ENCODE measurements around the gene FAM50B.

FAM50B gene

DNA sequence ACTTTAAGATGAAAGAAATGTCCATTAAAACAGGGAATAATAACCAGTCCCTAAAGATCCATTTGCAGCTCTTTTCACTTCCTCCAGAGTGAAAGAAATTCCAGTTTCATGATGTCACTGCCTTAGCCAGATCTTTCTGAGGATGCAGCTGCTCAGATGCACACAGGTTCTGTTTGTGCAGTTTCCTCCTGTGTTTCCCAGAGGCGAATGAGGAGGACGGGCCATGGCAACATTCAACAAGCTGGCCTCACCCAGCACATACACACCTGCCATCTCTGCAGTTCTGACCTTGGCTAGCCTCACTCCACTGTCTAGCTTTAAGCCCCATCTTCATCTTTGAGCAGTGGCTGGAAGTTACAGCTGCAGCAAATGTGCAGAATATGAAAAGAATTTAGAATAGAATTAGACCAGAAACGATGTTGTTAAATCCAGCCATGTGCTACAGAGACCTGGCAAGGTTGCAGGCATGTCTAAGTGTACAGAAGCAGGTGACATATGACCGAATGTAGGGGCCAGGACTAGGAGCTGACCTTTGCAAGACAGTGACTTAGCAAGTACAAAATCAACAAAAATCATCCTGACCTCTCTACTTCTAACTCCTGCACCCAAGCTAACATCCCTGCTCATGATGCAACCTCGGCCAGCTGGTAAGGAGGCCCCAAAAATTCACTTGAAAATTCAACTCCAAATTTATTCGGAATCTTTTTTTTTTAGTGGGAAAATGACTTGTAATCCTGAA lies 35.0 kb downstream of the FAM50B start:
- Histone ChIP-seq H3K9ac (ENCODE audit: low read length) (no peak overlapping the region), H2AFZ (ENCODE audit: insufficient read depth, low read length, poor library complexity) (no peak overlapping the region), H4K12ac (ENCODE audit: low read depth, low read length) (no peak overlapping the region), H3K4me3 (ENCODE audit: low read depth, low read length) (no peak overlapping the region), H3K4ac (ENCODE audit: low read depth, low read length) (no peak overlapping the region), H3K79me2 (ENCODE audit: control insufficient read depth, insufficient read depth, low read length, poor library complexity) (no peaks in the 10 kb centered on the region), H3K4me1 (ENCODE audit: control insufficient read depth in 1 of 2, insufficient read depth in 2 of 2, low read length in 2 of 2) (peaks cover 0 to 3% of the 10 kb centered on the region in 2 experiments), H4K91ac (ENCODE audit: low read depth, low read length) (no peak overlapping the region), H3K36me3 (ENCODE audit: control insufficient read depth in 1 of 2, insufficient read depth in 2 of 2, low read length in 2 of 2) (no peaks in the 10 kb centered on the region), H3K14ac (ENCODE audit: low read length) (no peak overlapping the region), H2AK5ac (ENCODE audit: low read length) (no peak overlapping the region), H3K23ac (ENCODE audit: low read length) (no peak overlapping the region), H3K9me3 (ENCODE audit: insufficient read depth, low read depth, low read length) (peaks cover 5% of the 10 kb centered on the region), H2BK12ac (ENCODE audit: low read length) (no peak overlapping the region), H3K27me3 (ENCODE audit: insufficient read depth, low read length) (no peaks in the 10 kb centered on the region), H3K27ac (ENCODE audit: low read depth, low read length) (no peak overlapping the region), H2BK5ac (ENCODE audit: low read depth, low read length, poor library complexity) (no peak overlapping the region), H4K8ac (ENCODE audit: low read depth, low read length) (no peak overlapping the region), H2BK120ac (ENCODE audit: insufficient read depth, low read length, poor library complexity) (no peak overlapping the region), H3K4me2 (ENCODE audit: low read length) (no peak overlapping the region), H3K79me1 (ENCODE audit: low read length) (peaks cover 1% of the 10 kb centered on the region), H3K18ac (ENCODE audit: low read length) (no peak overlapping the region)
- peak; percentile 29 to 78 for DNase-seq
- WGBS (ENCODE audit: extremely low coverage, insufficient coverage, insufficient read length) = no CpG with 5 or more reads among the region's 6 CpGs

DNA sequence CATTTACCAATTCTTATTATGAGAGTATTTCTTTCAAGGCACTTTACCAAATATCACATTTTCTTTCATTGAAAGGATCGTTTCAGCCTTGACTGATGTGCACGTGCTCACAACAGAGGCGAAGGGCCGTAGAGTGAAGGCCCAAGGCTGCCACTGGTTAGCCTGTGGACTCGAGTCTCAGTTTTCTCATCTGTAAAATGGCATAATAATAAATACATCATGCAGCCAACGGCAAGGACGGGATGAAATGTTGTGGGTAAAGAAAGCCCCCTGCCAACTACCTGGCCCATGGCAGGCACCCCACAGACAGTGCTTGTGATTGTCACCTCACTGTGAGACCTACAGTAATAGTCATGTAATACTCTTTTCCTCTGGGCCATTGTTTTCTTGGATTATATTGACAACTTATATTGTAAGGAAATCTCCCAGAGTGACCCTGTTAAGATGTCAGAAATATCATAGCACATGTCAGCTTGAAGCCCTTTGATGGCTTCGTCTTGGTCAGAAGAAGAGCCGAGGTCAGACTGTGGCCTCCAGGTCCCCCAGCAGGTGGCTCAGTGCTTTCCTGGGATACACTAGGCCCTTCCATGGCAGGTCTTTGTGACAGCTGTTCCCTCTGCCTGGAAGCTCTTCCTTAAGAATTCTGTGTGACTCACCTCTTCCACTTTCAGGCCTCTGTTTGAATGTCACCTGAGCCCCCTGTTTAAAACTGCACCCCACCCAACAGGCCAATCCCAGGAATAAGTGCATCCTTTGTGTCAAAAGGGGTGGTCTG lies 36.3 kb downstream of the FAM50B start:
- no peaks in the 10 kb centered on the region for H3K36me3 ChIP-seq (ENCODE audit: control insufficient read depth in 1 of 2, insufficient read depth in 2 of 2, low read length in 2 of 2)
- H3K4me1 ChIP-seq (ENCODE audit: control insufficient read depth in 1 of 2, insufficient read depth in 2 of 2, low read length in 2 of 2) = peaks cover 0 to 3% of the 10 kb centered on the region in 2 experiments
- no peak overlapping the region for H2BK5ac ChIP-seq (ENCODE audit: low read depth, low read length, poor library complexity)
- no peak overlapping the region for H3K4ac ChIP-seq (ENCODE audit: low read depth, low read length)
- H3K27me3 ChIP-seq (ENCODE audit: insufficient read depth, low read length) = no peaks in the 10 kb centered on the region
- H2AFZ ChIP-seq (ENCODE audit: insufficient read depth, low read length, poor library complexity) = no peak overlapping the region
- no peak overlapping the region for H3K9ac ChIP-seq (ENCODE audit: low read length)
- H2BK120ac ChIP-seq (ENCODE audit: insufficient read depth, low read length, poor library complexity) = no peak overlapping the region
- H4K12ac ChIP-seq (ENCODE audit: low read depth, low read length) = no peak overlapping the region
- no peak overlapping the region for H2BK12ac ChIP-seq (ENCODE audit: low read length)
- no peak overlapping the region for H4K91ac ChIP-seq (ENCODE audit: low read depth, low read length)
- no peak overlapping the region for H3K27ac ChIP-seq (ENCODE audit: low read depth, low read length)
- peak overlapping the region; percentile 9 for H2AK5ac ChIP-seq (ENCODE audit: low read length)
- H3K79me1 ChIP-seq (ENCODE audit: low read length) = peaks cover 1% of the 10 kb centered on the region
- H3K4me3 ChIP-seq (ENCODE audit: low read depth, low read length) = no peak overlapping the region
- H4K8ac ChIP-seq (ENCODE audit: low read depth, low read length) = no peak overlapping the region
- peak; percentile 37 to 62 for DNase-seq
- H3K79me2 ChIP-seq (ENCODE audit: control insufficient read depth, insufficient read depth, low read length, poor library complexity) = no peaks in the 10 kb centered on the region
- peaks cover 4% of the 10 kb centered on the region for H3K9me3 ChIP-seq (ENCODE audit: insufficient read depth, low read depth, low read length)
- no peak overlapping the region for H3K4me2 ChIP-seq (ENCODE audit: low read length)
- no peak overlapping the region for H3K18ac ChIP-seq (ENCODE audit: low read length)
- WGBS (ENCODE audit: extremely low coverage, insufficient coverage, insufficient read length) = no CpG with 5 or more reads among the region's 9 CpGs
- no peak overlapping the region for H3K23ac ChIP-seq (ENCODE audit: low read length)
- no peak overlapping the region for H3K14ac ChIP-seq (ENCODE audit: low read length)

DNA sequence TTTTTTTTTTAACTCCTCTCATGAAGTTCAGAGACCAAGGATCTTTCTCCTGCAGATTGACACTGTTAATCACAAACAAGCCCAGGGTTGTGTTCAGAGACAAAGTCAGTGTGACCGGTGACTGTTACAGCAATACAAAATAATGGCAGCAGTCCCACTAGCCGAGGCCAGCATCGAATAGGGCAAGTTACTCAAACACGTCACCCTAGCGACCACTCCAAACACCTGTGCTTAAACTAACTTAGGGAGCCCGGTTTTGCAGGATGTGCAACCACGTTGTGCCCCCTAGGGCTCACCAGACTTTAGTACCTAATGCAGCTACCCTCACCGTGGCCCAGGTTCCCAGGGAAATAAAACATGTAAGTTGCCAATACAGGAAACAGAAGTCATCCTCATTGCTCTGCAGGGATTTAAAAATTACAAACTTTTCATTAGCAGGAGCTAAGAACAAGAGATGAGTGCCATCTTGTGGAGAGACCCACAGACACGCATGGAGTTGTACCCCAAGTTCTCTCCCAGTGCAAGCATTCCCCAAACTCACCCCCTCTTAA lies 38.1 kb downstream of the FAM50B start:
- WGBS (ENCODE audit: extremely low coverage, insufficient coverage, insufficient read length) = no CpG with 5 or more reads among the region's 9 CpGs
- peaks cover 0 to 3% of the 10 kb centered on the region in 2 experiments for H3K4me1 ChIP-seq (ENCODE audit: control insufficient read depth in 1 of 2, insufficient read depth in 2 of 2, low read length in 2 of 2)

DNA sequence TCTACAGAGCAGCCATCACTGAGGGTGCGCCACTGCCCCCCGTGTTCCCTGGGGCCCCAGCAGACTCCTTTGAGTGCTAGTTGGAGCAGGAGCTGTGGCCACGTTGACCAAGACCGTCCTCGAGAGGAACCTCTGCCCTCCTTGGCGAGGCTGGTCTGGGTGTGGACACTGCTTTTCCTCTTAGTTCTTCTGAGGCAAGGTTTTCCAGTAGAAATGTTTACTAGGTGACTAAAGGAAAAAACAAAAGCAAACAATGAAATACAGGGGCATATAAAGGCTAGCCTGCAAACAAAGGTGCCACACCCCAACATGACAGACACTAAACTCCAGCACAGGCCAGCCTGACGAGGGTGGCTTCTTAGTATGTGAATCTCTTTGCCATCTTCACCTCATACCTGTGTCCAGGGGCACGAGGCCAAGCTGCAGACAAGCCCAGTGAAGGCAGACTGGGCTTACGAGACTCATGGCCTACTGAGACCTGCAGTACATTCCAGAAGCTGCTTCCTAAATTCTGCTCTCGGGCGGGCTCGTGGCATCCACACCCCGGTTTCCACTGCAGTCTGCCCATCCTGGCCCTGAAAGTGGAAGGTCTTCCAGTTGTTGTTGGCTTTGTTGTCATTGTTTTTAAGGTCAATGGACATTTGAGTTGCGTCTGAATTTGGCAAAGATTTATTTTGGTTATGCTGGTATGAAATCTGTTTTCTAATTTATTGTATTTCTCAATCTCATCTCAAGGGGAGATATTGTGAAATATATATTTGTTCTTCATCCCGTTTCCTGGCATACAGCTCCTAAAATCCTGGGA lies 39.2 kb downstream of the FAM50B start:
- no peak overlapping the region for H3K23ac ChIP-seq (ENCODE audit: low read length)
- H4K91ac ChIP-seq (ENCODE audit: low read depth, low read length) = no peak overlapping the region
- WGBS (ENCODE audit: extremely low coverage, insufficient coverage, insufficient read length) = no CpG with 5 or more reads among the region's 15 CpGs

More for the DNA sequence above, 38.1 kb downstream of the FAM50B start:
- Histone ChIP-seq H4K8ac (ENCODE audit: low read depth, low read length) (no peak overlapping the region), H3K9ac (ENCODE audit: low read length) (no peak overlapping the region), H3K14ac (ENCODE audit: low read length) (no peak overlapping the region), H3K9me3 (ENCODE audit: insufficient read depth, low read depth, low read length) (peaks cover under 1% of the 10 kb centered on the region), H3K4me2 (ENCODE audit: low read length) (no peak overlapping the region), H2AK5ac (ENCODE audit: low read length) (no peak overlapping the region), H2AFZ (ENCODE audit: insufficient read depth, low read length, poor library complexity) (no peak overlapping the region), H3K18ac (ENCODE audit: low read length) (no peak overlapping the region), H3K79me1 (ENCODE audit: low read length) (peaks cover 1% of the 10 kb centered on the region), H3K23ac (ENCODE audit: low read length) (no peak overlapping the region), H3K4ac (ENCODE audit: low read depth, low read length) (no peak overlapping the region), H2BK12ac (ENCODE audit: low read length) (no peak overlapping the region), H2BK120ac (ENCODE audit: insufficient read depth, low read length, poor library complexity) (no peak overlapping the region), H4K91ac (ENCODE audit: low read depth, low read length) (no peak overlapping the region), H3K27me3 (ENCODE audit: insufficient read depth, low read length) (no peaks in the 10 kb centered on the region), H4K12ac (ENCODE audit: low read depth, low read length) (no peak overlapping the region), H2BK5ac (ENCODE audit: low read depth, low read length, poor library complexity) (no peak overlapping the region), H3K36me3 (ENCODE audit: control insufficient read depth in 1 of 2, insufficient read depth in 2 of 2, low read length in 2 of 2) (no peaks in the 10 kb centered on the region), H3K4me3 (ENCODE audit: low read depth, low read length) (no peak overlapping the region), H3K79me2 (ENCODE audit: control insufficient read depth, insufficient read depth, low read length, poor library complexity) (no peaks in the 10 kb centered on the region), H3K27ac (ENCODE audit: low read depth, low read length) (no peak overlapping the region)
- DNase-seq = no peak

More for the DNA sequence above, 39.2 kb downstream of the FAM50B start:
- no peaks in the 10 kb centered on the region for H3K27me3 ChIP-seq (ENCODE audit: insufficient read depth, low read length)
- no peak overlapping the region for H2AK5ac ChIP-seq (ENCODE audit: low read length)
- DNase-seq = no peak
- H2BK5ac ChIP-seq (ENCODE audit: low read depth, low read length, poor library complexity) = no peak overlapping the region
- no peaks in the 10 kb centered on the region for H3K36me3 ChIP-seq (ENCODE audit: control insufficient read depth in 1 of 2, insufficient read depth in 2 of 2, low read length in 2 of 2)
- no peak overlapping the region for H4K12ac ChIP-seq (ENCODE audit: low read depth, low read length)
- peaks cover 1% of the 10 kb centered on the region for H3K79me1 ChIP-seq (ENCODE audit: low read length)
- H3K14ac ChIP-seq (ENCODE audit: low read length) = no peak overlapping the region
- no peaks in the 10 kb centered on the region for H3K9me3 ChIP-seq (ENCODE audit: insufficient read depth, low read depth, low read length)
- H3K4ac ChIP-seq (ENCODE audit: low read depth, low read length) = no peak overlapping the region
- no peak overlapping the region for H3K18ac ChIP-seq (ENCODE audit: low read length)
- H3K27ac ChIP-seq (ENCODE audit: low read depth, low read length) = no peak overlapping the region
- H3K9ac ChIP-seq (ENCODE audit: low read length) = no peak overlapping the region
- H2AFZ ChIP-seq (ENCODE audit: insufficient read depth, low read length, poor library complexity) = no peak overlapping the region
- no peak overlapping the region for H2BK120ac ChIP-seq (ENCODE audit: insufficient read depth, low read length, poor library complexity)
- H3K4me2 ChIP-seq (ENCODE audit: low read length) = no peak overlapping the region
- no peak overlapping the region for H4K8ac ChIP-seq (ENCODE audit: low read depth, low read length)
- H3K4me3 ChIP-seq (ENCODE audit: low read depth, low read length) = no peak overlapping the region
- peaks cover 0 to 3% of the 10 kb centered on the region in 2 experiments for H3K4me1 ChIP-seq (ENCODE audit: control insufficient read depth in 1 of 2, insufficient read depth in 2 of 2, low read length in 2 of 2)
- H2BK12ac ChIP-seq (ENCODE audit: low read length) = no peak overlapping the region
- H3K79me2 ChIP-seq (ENCODE audit: control insufficient read depth, insufficient read depth, low read length, poor library complexity) = no peaks in the 10 kb centered on the region

Measured in trophoblast cell (in vitro differentiated cells and primary cell).